ENCODE results near the gene A1CF. TPM values are rescaled to one million over a fixed set of nuclear protein-coding genes. Genes with fewer than 3 reads are reported as not detected.

A1CF gene
- total RNA-seq, result under 1 TPM in 1 of 4 donors, not detected in 3; 0.04 TPM

GRCh38 chr10:50885097-50885859 is at the start of gene A1CF:
TSS of gene A1CF (minus strand) at chr10:50885627. CDS start at chr10:50859940, 25,687 bp downstream.
- no peak within 1 kb of the TSS for H3K27ac ChIP-seq
- TF ChIP-seq EP300 (IDR thresholded peaks at IDR 0.05), result no peak
- no peak for TF ChIP-seq CTCF (IDR thresholded peaks at IDR 0.05)
- TF ChIP-seq POLR2AphosphoS5 (IDR thresholded peaks at IDR 0.05), result no peak
- no peak for TF ChIP-seq POLR2A (IDR thresholded peaks at IDR 0.05)
- H3K36me3 ChIP-seq, result no peaks in the 10 kb centered on the region
- no peaks in the 10 kb centered on the region for H3K27me3 ChIP-seq
- WGBS, 2 donors (ENCODE audit: low coverage in 1 of 2), result 82 to 87% methylated on average over 6 to 7 of the region's 7 CpGs
- H3K4me3 ChIP-seq, result no peak within 1 kb of the TSS
- H3K9me3 ChIP-seq, result no peaks in the 10 kb centered on the region
- ATAC-seq, result no peak
- H3K4me1 ChIP-seq, result no peaks in the 10 kb centered on the region

GRCh38 chr10:50931948-50932431 is 46.6 kb upstream of the A1CF start:
- Histone ChIP-seq H3K4me1 (no peaks in the 10 kb centered on the region), H3K27me3 (no peaks in the 10 kb centered on the region), H3K36me3 (no peaks in the 10 kb centered on the region), H3K9me3 (no peaks in the 10 kb centered on the region), H3K27ac (no peak overlapping the region), H3K4me3 (no peak overlapping the region)
- TF ChIP-seq POLR2AphosphoS5 (IDR thresholded peaks at IDR 0.05) (no peak), EP300 (IDR thresholded peaks at IDR 0.05) (no peak), CTCF (IDR thresholded peaks at IDR 0.05) (no peak), POLR2A (IDR thresholded peaks at IDR 0.05) (no peak)
- 49 to 75% methylated on average over 2 of the region's 3 CpGs for WGBS, 2 donors (ENCODE audit: low coverage in 1 of 2)
- ATAC-seq, result no peak

- ATAC-seq, result no peak
- Histone ChIP-seq H3K9me3 (no peaks in the 10 kb centered on the region), H3K4me3 (no peak overlapping the region), H3K4me1 (no peaks in the 10 kb centered on the region), H3K27ac (no peak overlapping the region), H3K27me3 (no peaks in the 10 kb centered on the region), H3K36me3 (no peaks in the 10 kb centered on the region)
- WGBS, 2 donors (ENCODE audit: low coverage in 1 of 2), result 85 to 100% methylated on average over 1 of the region's 1 CpG
- no peak for TF ChIP-seq CTCF (IDR thresholded peaks at IDR 0.05)
Observed at GRCh38 chr10:50929670-50930069, 44.2 kb upstream of the A1CF start.

GRCh38 chr10:50928190-50928552 is 42.7 kb upstream of the A1CF start:
- Histone ChIP-seq H3K36me3 (no peaks in the 10 kb centered on the region), H3K4me3 (no peak overlapping the region), H3K9me3 (peaks cover 0 to 10% (median 0%) of the 10 kb centered on the region in 3 donors), H3K27me3 (no peaks in the 10 kb centered on the region), H3K4me1 (no peaks in the 10 kb centered on the region), H3K27ac (no peak overlapping the region)
- WGBS, 2 donors (ENCODE audit: low coverage in 1 of 2), result 100% methylated on average over 1 of the region's 2 CpGs; no CpG with 5 or more reads in 1 of the 2 donors
- TF ChIP-seq EP300 (IDR thresholded peaks at IDR 0.05), result no peak
- TF ChIP-seq POLR2A (IDR thresholded peaks at IDR 0.05), result no peak
- TF ChIP-seq CTCF (IDR thresholded peaks at IDR 0.05), result no peak
- TF ChIP-seq POLR2AphosphoS5 (IDR thresholded peaks at IDR 0.05), result no peak
- ATAC-seq, result no peak
